ENCODE measurements around the gene BMP6. TPM values are rescaled to one million over a fixed set of nuclear protein-coding genes. Genes with fewer than 3 reads are reported as not detected.

The BMP6 gene
- total RNA-seq, 2 donors from 2014 or later = 0.62 to 2.1 TPM

GRCh38 chr6:7684843-7685242 is 41.1 kb upstream of the BMP6 start:
- no peaks in the 10 kb centered on the region for H3K4me1 ChIP-seq
- H3K4me3 ChIP-seq = no peak overlapping the region
- intact Hi-C loops (cut with DNase I) = no loop called here
- H3K27me3 ChIP-seq = no peaks in the 10 kb centered on the region
- H3K9me3 ChIP-seq = no peaks in the 10 kb centered on the region
- H3K36me3 ChIP-seq = no peaks in the 10 kb centered on the region
- no peak overlapping the region for H3K27ac ChIP-seq
- no peak for TF ChIP-seq CTCF (IDR thresholded peaks at IDR 0.05)
- DNase-seq = no peak
- no peak overlapping the region for H3K9ac ChIP-seq (ENCODE audit: low read depth in 2 of 2, low read length in 2 of 2)

GRCh38 chr6:7685276-7685675 is 40.6 kb upstream of the BMP6 start:
- DNase-seq = no peak
- no peak overlapping the region for H3K9ac ChIP-seq (ENCODE audit: low read depth in 2 of 2, low read length in 2 of 2)
- no peak overlapping the region for H3K27ac ChIP-seq
- H3K9me3 ChIP-seq = no peaks in the 10 kb centered on the region
- TF ChIP-seq CTCF (IDR thresholded peaks at IDR 0.05) = no peak
- no peaks in the 10 kb centered on the region for H3K27me3 ChIP-seq
- H3K4me3 ChIP-seq = no peak overlapping the region
- intact Hi-C loops (cut with DNase I) = no loop called here
- H3K36me3 ChIP-seq = no peaks in the 10 kb centered on the region
- no peaks in the 10 kb centered on the region for H3K4me1 ChIP-seq

GRCh38 chr6:7687145-7688111 is 38.5 kb upstream of the BMP6 start:
- Histone ChIP-seq H3K9me3 (no peaks in the 10 kb centered on the region), H3K9ac (ENCODE audit: low read depth in 2 of 2, low read length in 2 of 2) (no peak overlapping the region), H3K27ac (no peak overlapping the region), H3K36me3 (no peaks in the 10 kb centered on the region), H3K4me3 (no peak overlapping the region), H3K4me1 (no peaks in the 10 kb centered on the region), H3K27me3 (no peaks in the 10 kb centered on the region)
- TF ChIP-seq CTCF (IDR thresholded peaks at IDR 0.05) = no peak
- DNase-seq = no peak
- intact Hi-C loops (cut with DNase I) = no loop called here

GRCh38 chr6:7691021-7691420 is 34.9 kb upstream of the BMP6 start:
- no peak for TF ChIP-seq CTCF (IDR thresholded peaks at IDR 0.05)
- Histone ChIP-seq H3K27ac (no peak overlapping the region), H3K27me3 (no peaks in the 10 kb centered on the region), H3K9me3 (no peaks in the 10 kb centered on the region), H3K4me1 (no peaks in the 10 kb centered on the region), H3K9ac (ENCODE audit: low read depth in 2 of 2, low read length in 2 of 2) (no peak overlapping the region), H3K4me3 (no peak overlapping the region), H3K36me3 (no peaks in the 10 kb centered on the region)
- DNase-seq = no peak
- intact Hi-C loops (cut with DNase I) = no loop called here

- DNase-seq = peak; percentile 32
- Histone ChIP-seq H3K36me3 (no peaks in the 10 kb centered on the region), H3K4me1 (no peaks in the 10 kb centered on the region), H3K4me3 (no peak overlapping the region), H3K9me3 (no peaks in the 10 kb centered on the region), H3K27me3 (no peaks in the 10 kb centered on the region), H3K9ac (ENCODE audit: low read depth in 2 of 2, low read length in 2 of 2) (no peak overlapping the region), H3K27ac (no peak overlapping the region)
- no peak for TF ChIP-seq CTCF (IDR thresholded peaks at IDR 0.05)
- intact Hi-C loops (cut with DNase I) = no loop called here
Measured at GRCh38 chr6:7691675-7692452, 34.0 kb upstream of the BMP6 start.
